Neural progenitor cell (in vitro differentiated cells): ENCODE data around the gene NUP107. TPM values are rescaled to one million over a fixed set of nuclear protein-coding genes. Genes with fewer than 3 reads are reported as not detected.

Experiments
- DNase-seq: peaks from one replicate; pipeline ENCODE4 v3.0.0-alpha.2; 2016; ENCODE audit warnings: low spot score
- H2AFZ ChIP-seq: fragments of 200-600 bp; sonication (generic); replicated peaks from 2 replicates; pipeline ENCODE4 v1.6.1; 2016; ENCODE audit warnings: antibody characterized with exemption
- H3F3A ChIP-seq: fragments of 200-600 bp; sonication (generic); 2 replicates; pipeline ENCODE4 v1.6.1; 2016; ENCODE audit warnings: antibody characterized with exemption, low read depth
- H3K27ac ChIP-seq: fragments of 200-600 bp; sonication (generic); 2 replicates; pipeline ENCODE4 v1.5.1; 2016; ENCODE audit warnings: mild to moderate bottlenecking
- H3K27me3 ChIP-seq: fragments of 200-600 bp; sonication (generic); 2 replicates; pipeline ENCODE4 v1.6.1; 2016; ENCODE audit warnings: mild to moderate bottlenecking, moderate library complexity
- H3K36me3 ChIP-seq: fragments of 200-600 bp; sonication (generic); 2 replicates; pipeline ENCODE4 v1.5.1; 2016
- H3K4me1 ChIP-seq: fragments of 200-600 bp; sonication (generic); 2 replicates; pipeline ENCODE4 v1.6.1; 2016; ENCODE audit warnings: mixed run types
- H3K4me2 ChIP-seq: fragments of 200-600 bp; sonication (generic); 2 replicates; pipeline ENCODE4 v1.6.1; 2016
- H3K4me3 ChIP-seq: fragments of 200-600 bp; sonication (generic); 2 replicates; pipeline ENCODE4 v1.5.1; 2016
- H3K79me2 ChIP-seq: fragments of 200-600 bp; sonication (generic); 2 replicates; pipeline ENCODE4 v1.6.1; 2016; ENCODE audit warnings: low read depth
- H3K9ac ChIP-seq: fragments of 200-600 bp; sonication (generic); 2 replicates; pipeline ENCODE4 v1.6.1; 2016
- H3K9me3 ChIP-seq: fragments of 200-600 bp; sonication (generic); 2 replicates; pipeline ENCODE4 v1.5.1; 2016; ENCODE audit warnings: low read depth
- H4K20me1 ChIP-seq: fragments of 200-600 bp; sonication (generic); 2 replicates; pipeline ENCODE4 v1.6.1; 2016; ENCODE audit warnings: low read depth
- H3K27ac Mint-ChIP-seq: 3 replicates; pipeline ENCODE4 v1.8.0; 2021; ENCODE audit warnings: mixed read lengths
- H3K27me3 Mint-ChIP-seq: 2 replicates; pipeline ENCODE4 v1.8.0; 2022; ENCODE audit warnings: low read depth, mild to moderate bottlenecking, inconsistent platforms, moderate library complexity, mixed read lengths; ENCODE audit not compliant: insufficient read depth
- H3K36me3 Mint-ChIP-seq: 3 replicates; pipeline ENCODE4 v1.8.0; 2021; ENCODE audit warnings: mixed read lengths
- H3K4me1 Mint-ChIP-seq: 3 replicates; pipeline ENCODE4 v1.8.0; 2021; ENCODE audit warnings: mixed read lengths
- H3K4me3 Mint-ChIP-seq: 3 replicates; pipeline ENCODE4 v1.8.0; 2021; ENCODE audit warnings: mild to moderate bottlenecking, moderate library complexity, mixed read lengths
- H3K9me3 Mint-ChIP-seq: 3 replicates; pipeline ENCODE4 v1.8.0; 2020; ENCODE audit warnings: mixed read lengths
- EZH2 ChIP-seq: fragments of 200-600 bp; sonication (generic); IDR thresholded peaks from 2 replicates; pipeline ENCODE4 v1.6.1; 2017; ENCODE audit warnings: antibody characterized with exemption, mild to moderate bottlenecking, moderate library complexity
- EZH2phosphoT487 ChIP-seq: fragments of 200-600 bp; sonication (generic); IDR thresholded peaks from 2 replicates; pipeline ENCODE4 v1.6.1; 2017; ENCODE audit warnings: antibody characterized with exemption
- total RNA-seq: library from RNA; depleted of rRNA; stranded (reverse); fragments of >200 nt; gene quantifications from 2 replicates; pipeline ENCODE4 v1.2.3, GENCODE V29; 2015; ENCODE audit warnings: low replicate concordance
- TF ChIP-seq, protein P1 (sequence below): fragments of 200-600 bp; sonication (generic); IDR thresholded peaks from 2 replicates; pipeline ENCODE4 v1.5.1; 2017; ENCODE audit warnings: antibody characterized with exemption, mild to moderate bottlenecking

The NUP107 gene
- total RNA-seq, 1 donor from 2014 or later, result 231 TPM

DNA sequence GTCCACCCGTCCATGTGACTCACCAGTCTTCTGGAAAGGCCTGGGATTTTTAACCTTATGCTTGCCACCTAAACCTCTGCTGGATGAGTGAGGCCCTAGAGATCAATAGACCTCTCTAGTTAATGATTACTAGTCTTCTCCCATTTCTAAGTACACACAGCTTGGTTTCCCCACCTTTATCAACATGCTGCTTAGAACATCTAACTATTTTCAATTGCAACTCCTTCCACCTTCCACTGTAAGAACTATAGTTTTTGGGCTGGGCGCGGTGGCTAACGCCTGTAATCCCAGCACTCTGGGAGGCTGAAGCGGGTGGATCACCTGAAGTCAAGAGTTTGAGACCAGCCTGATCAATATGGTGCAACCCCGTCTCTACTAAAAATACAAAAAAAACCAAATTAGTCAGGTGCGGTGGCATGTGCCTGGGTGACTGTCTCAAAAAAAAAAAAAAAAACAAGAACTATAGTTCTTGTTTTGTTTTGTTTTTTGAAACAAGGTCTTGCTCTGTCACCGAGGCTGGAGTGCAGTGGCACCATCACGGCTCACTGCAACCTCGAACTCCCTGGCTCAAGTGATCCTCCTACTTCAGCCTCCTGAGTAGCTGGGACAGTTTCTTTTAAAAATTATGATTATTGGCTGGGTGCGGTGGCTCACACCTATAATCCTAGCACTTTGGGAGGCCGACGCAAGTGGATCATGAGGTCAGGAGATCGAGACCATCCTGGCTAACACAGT is 102.5 kb downstream of the NUP107 start:
- no peak overlapping the region for H3K4me3 Mint-ChIP-seq
- DNase-seq, result no peak
- H3K4me1 Mint-ChIP-seq, result no peaks in the 10 kb centered on the region

DNA sequence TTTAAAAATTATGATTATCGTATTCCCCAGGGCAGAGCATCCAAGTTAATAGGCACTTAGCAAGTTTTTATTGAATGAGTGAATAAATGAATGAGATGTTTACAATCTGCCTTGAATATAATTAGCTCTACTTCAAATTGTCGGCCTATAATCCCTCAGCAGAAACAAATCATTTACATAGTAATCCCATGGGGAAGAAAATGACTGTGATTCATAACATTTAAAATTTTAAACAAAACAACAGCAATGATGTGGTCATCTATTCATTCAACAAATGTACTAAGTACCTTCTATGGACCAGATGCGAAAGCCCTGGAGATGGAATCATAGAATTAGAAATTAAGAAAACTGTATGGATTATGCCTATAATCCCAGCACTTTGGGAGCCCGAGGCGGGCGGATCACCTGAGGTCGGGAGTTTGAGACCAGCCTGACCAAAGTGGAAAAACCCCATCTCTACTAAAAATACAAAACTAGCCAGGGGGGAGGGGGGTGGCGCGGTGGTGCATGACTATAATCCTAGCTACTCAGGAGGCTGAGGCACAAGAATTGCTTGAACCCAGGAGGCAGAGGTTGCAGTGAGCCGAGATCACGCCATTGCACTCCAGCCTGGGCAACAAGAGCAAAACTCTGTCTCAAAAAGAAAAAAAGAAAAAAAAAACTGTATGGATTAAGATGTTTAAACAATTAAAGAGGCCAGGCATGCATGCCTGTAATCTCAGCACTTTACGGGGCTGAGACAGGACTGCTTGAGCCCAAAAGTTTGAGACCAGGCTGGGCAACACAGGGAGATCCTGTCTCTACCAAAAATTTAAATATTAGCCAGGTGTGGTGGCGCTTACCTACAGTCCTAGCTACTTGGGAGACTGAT is 103.5 kb downstream of the NUP107 start:
- TF ChIP-seq, protein P1, sequence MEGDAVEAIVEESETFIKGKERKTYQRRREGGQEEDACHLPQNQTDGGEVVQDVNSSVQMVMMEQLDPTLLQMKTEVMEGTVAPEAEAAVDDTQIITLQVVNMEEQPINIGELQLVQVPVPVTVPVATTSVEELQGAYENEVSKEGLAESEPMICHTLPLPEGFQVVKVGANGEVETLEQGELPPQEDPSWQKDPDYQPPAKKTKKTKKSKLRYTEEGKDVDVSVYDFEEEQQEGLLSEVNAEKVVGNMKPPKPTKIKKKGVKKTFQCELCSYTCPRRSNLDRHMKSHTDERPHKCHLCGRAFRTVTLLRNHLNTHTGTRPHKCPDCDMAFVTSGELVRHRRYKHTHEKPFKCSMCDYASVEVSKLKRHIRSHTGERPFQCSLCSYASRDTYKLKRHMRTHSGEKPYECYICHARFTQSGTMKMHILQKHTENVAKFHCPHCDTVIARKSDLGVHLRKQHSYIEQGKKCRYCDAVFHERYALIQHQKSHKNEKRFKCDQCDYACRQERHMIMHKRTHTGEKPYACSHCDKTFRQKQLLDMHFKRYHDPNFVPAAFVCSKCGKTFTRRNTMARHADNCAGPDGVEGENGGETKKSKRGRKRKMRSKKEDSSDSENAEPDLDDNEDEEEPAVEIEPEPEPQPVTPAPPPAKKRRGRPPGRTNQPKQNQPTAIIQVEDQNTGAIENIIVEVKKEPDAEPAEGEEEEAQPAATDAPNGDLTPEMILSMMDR, result no peak
- TF ChIP-seq EZH2phosphoT487, result no peak
- TF ChIP-seq EZH2, result no peak
- Histone ChIP-seq H3K4me2 (no peak overlapping the region), H3K4me1 (peaks cover 6% of the 10 kb centered on the region), H3K9ac (no peak overlapping the region), H3K36me3 (no peaks in the 10 kb centered on the region), H3K9me3 (no peaks in the 10 kb centered on the region), H3K79me2 (no peaks in the 10 kb centered on the region), H3K27ac (no peak overlapping the region), H3K27me3 (no peaks in the 10 kb centered on the region), H2AFZ (no peak overlapping the region), H3F3A (peaks cover 4% of the 10 kb centered on the region), H4K20me1 (no peaks in the 10 kb centered on the region), H3K4me3 (no peak overlapping the region)
- Mint-ChIP-seq H3K27me3 (peaks cover 2% of the 10 kb centered on the region), H3K9me3 (no peaks in the 10 kb centered on the region), H3K36me3 (no peaks in the 10 kb centered on the region), H3K4me3 (no peak overlapping the region), H3K4me1 (no peaks in the 10 kb centered on the region), H3K27ac (no peak overlapping the region)
- DNase-seq, result no peak

More for the DNA sequence above, 102.5 kb downstream of the NUP107 start:
- H3K27me3 Mint-ChIP-seq, result peaks cover 2% of the 10 kb centered on the region
- H3K27ac Mint-ChIP-seq, result no peak overlapping the region
- H3K9me3 Mint-ChIP-seq, result no peaks in the 10 kb centered on the region
- no peaks in the 10 kb centered on the region for H3K9me3 ChIP-seq
- H3K9ac ChIP-seq, result no peak overlapping the region
- no peaks in the 10 kb centered on the region for H3K36me3 Mint-ChIP-seq
- H3K4me1 ChIP-seq, result peaks cover 6% of the 10 kb centered on the region
- no peak overlapping the region for H3K27ac ChIP-seq
- no peak overlapping the region for H3K4me3 ChIP-seq
- no peak for TF ChIP-seq EZH2
- TF ChIP-seq, protein P1, result no peak
- TF ChIP-seq EZH2phosphoT487, result no peak
- H4K20me1 ChIP-seq, result no peaks in the 10 kb centered on the region
- H3K4me2 ChIP-seq, result no peak overlapping the region
- H3F3A ChIP-seq, result peaks cover 4% of the 10 kb centered on the region
- H2AFZ ChIP-seq, result no peak overlapping the region
- H3K36me3 ChIP-seq, result no peaks in the 10 kb centered on the region
- H3K79me2 ChIP-seq, result no peaks in the 10 kb centered on the region
- no peaks in the 10 kb centered on the region for H3K27me3 ChIP-seq

GRCh38 chr12:68790952-68791234 is 104.1 kb downstream of the NUP107 start:
- Mint-ChIP-seq H3K36me3 (no peaks in the 10 kb centered on the region), H3K4me1 (no peaks in the 10 kb centered on the region), H3K27ac (no peak overlapping the region), H3K9me3 (no peaks in the 10 kb centered on the region), H3K27me3 (peaks cover 2% of the 10 kb centered on the region), H3K4me3 (no peak overlapping the region)
- Histone ChIP-seq H3K9me3 (no peaks in the 10 kb centered on the region), H3K9ac (no peak overlapping the region), H3K79me2 (no peaks in the 10 kb centered on the region), H3K36me3 (no peaks in the 10 kb centered on the region), H2AFZ (no peak overlapping the region), H4K20me1 (no peaks in the 10 kb centered on the region), H3F3A (peaks cover 4% of the 10 kb centered on the region), H3K27me3 (no peaks in the 10 kb centered on the region), H3K27ac (no peak overlapping the region), H3K4me1 (peaks cover 6% of the 10 kb centered on the region), H3K4me2 (no peak overlapping the region), H3K4me3 (no peak overlapping the region)
- TF ChIP-seq, protein P1, result no peak
- TF ChIP-seq EZH2phosphoT487, result no peak
- TF ChIP-seq EZH2, result no peak
- DNase-seq, result no peak
